Lower leg skin (tissue), 4 donors: ENCODE measurements around the gene KANK4. TPM values are rescaled to one million over a fixed set of nuclear protein-coding genes. Genes with fewer than 3 reads are reported as not detected.

Source experiments
- DNase-seq, 2 donors: peaks; one replicate each; pipeline ENCODE4 v3.0.0-alpha.2; 2019; ENCODE audit warnings: low spot score in 2 of 2
- H3K4me3 ChIP-seq: fragments of 200-600 bp; sonication (generic); 2 replicates; pipeline ENCODE4 v1.5.1; 2017; ENCODE audit warnings: mild to moderate bottlenecking, low read depth; ENCODE audit not compliant: poor library complexity, severe bottlenecking
- POLR2A ChIP-seq, 2 donors: fragments of 450-650 bp; IDR thresholded peaks; one replicate each; pipeline ENCODE4 v1.6.1; 2016 to 2017; ENCODE audit warnings: antibody characterized with exemption in 2 of 2, mild to moderate bottlenecking in 1 of 2, moderate library complexity in 1 of 2
- WGBS, 2 donors: methylation state at CpG; one replicate each; pipeline ENCODE4 v1.1.5; 2018; 5-methylcytosine and 5-hydroxymethylcytosine counted together
- intact Hi-C: fragments of 100-400 bp; cut with DNase I; formaldehyde crosslinking; loops from one replicate; pipeline ENCODE4 v1.15.0; 2023; ENCODE audit warnings: low total_unique reads
- total RNA-seq, 4 donors: library from RNA; depleted of rRNA; stranded (reverse); fragments of >200 nt; gene quantifications; one replicate each; pipeline ENCODE4 v1.1.0, GENCODE V29; 2016
- TF ChIP-seq, protein P1 (sequence below), 3 donors: fragments of 450-650 bp; IDR thresholded peaks; one replicate each; pipeline ENCODE4 v1.5.1; 2016; ENCODE audit warnings: antibody characterized with exemption in 3 of 3, mild to moderate bottlenecking in 3 of 3, moderate library complexity in 2 of 3

Gene KANK4
- total RNA-seq, 4 donors from 2014 or later: 0.21 to 1.5 (median 0.72) TPM

- H3K4me3 ChIP-seq: no peak overlapping the region
- intact Hi-C loops: no loop called here
- 82 to 86% methylated on average over 6 of the region's 6 CpGs for WGBS, 2 donors
- DNase-seq: no peak
- TF ChIP-seq, protein P1, sequence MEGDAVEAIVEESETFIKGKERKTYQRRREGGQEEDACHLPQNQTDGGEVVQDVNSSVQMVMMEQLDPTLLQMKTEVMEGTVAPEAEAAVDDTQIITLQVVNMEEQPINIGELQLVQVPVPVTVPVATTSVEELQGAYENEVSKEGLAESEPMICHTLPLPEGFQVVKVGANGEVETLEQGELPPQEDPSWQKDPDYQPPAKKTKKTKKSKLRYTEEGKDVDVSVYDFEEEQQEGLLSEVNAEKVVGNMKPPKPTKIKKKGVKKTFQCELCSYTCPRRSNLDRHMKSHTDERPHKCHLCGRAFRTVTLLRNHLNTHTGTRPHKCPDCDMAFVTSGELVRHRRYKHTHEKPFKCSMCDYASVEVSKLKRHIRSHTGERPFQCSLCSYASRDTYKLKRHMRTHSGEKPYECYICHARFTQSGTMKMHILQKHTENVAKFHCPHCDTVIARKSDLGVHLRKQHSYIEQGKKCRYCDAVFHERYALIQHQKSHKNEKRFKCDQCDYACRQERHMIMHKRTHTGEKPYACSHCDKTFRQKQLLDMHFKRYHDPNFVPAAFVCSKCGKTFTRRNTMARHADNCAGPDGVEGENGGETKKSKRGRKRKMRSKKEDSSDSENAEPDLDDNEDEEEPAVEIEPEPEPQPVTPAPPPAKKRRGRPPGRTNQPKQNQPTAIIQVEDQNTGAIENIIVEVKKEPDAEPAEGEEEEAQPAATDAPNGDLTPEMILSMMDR (IDR thresholded peaks at IDR 0.05): no peak
- no peak for TF ChIP-seq POLR2A (IDR thresholded peaks at IDR 0.05)
Observed at GRCh38 chr1:62234688-62235087, 84.5 kb downstream of the KANK4 start.

DNA sequence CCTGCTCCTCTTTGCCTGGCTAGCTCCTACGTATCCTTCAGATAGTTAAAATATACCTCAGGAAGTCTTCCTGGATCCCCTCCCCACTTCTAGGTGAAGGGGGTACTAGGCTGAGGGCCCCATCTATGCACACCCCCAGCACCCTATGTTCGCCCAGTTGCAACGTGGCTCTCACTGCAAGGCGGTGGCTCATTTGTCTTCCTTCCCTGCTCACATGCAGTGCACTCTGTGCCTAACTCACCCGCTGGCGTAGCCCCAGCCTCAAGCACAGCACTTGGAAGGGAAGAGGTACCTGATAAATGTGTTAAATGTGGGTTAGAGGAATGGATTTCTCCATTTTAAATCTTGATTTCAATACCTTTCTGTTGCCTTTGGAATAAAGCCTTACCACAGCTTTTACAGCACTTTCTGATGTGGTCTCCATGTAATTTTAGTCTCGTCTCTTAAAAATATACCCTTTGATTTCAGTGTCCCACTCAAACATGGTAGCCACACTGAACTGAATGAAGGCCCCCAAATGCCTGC lies 85.2 kb downstream of the KANK4 start:
- no peak overlapping the region for H3K4me3 ChIP-seq
- TF ChIP-seq POLR2A (IDR thresholded peaks at IDR 0.05): no peak
- TF ChIP-seq, protein P1 (IDR thresholded peaks at IDR 0.05): no peak
- intact Hi-C loops: no loop called here
- WGBS, 2 donors: 87 to 89% methylated on average over 7 of the region's 7 CpGs
- DNase-seq: no peak

DNA sequence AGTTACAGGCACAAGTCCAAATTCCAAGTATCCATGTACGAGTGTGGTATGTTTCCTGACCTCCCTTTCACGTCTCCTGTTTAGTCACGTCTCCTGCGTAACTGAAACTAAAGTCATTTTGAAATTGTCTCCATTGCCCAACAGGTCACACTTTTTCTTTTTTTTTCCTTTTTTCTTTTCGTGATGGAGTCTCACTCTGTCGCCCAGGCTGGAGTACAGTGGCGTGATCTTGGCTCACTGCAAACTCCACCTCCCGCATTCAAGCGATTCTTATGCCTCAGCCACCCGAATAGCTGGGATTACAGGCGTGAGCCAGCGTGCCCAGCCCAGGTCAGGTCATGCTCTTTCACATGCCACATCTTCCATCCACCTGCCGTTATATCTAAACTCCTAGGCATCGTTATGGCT lies 86.4 kb downstream of the KANK4 start:
- TF ChIP-seq, protein P1 (IDR thresholded peaks at IDR 0.05): no peak
- TF ChIP-seq POLR2A (IDR thresholded peaks at IDR 0.05): no peak
- WGBS, 2 donors: 52 to 54% methylated on average over 14 of the region's 14 CpGs
- H3K4me3 ChIP-seq: no peak overlapping the region
- no peak for DNase-seq
- intact Hi-C loops: no loop called here

- intact Hi-C loops: no loop called here
- no peak overlapping the region for H3K4me3 ChIP-seq
- no peak for TF ChIP-seq POLR2A (IDR thresholded peaks at IDR 0.05)
- TF ChIP-seq, protein P1 (IDR thresholded peaks at IDR 0.05): no peak
- 49 to 57% methylated on average over 5 of the region's 5 CpGs for WGBS, 2 donors
- peak in 1 of 2 donors; percentile 17 for DNase-seq
Observed at GRCh38 chr1:62230718-62231117, 88.5 kb downstream of the KANK4 start.

GRCh38 chr1:62229932-62230331 lies 89.3 kb downstream of the KANK4 start:
- TF ChIP-seq POLR2A (IDR thresholded peaks at IDR 0.05): no peak
- TF ChIP-seq, protein P1 (IDR thresholded peaks at IDR 0.05): no peak

GRCh38 chr1:62229468-62229867 lies 89.8 kb downstream of the KANK4 start:
- intact Hi-C loops: no loop called here
- DNase-seq: no peak
- 85 to 90% methylated on average over 3 of the region's 3 CpGs for WGBS, 2 donors
- H3K4me3 ChIP-seq: no peak overlapping the region
- no peak for TF ChIP-seq POLR2A (IDR thresholded peaks at IDR 0.05)
- TF ChIP-seq, protein P1 (IDR thresholded peaks at IDR 0.05): no peak

More at GRCh38 chr1:62229932-62230331, 89.3 kb downstream of the KANK4 start:
- no peak overlapping the region for H3K4me3 ChIP-seq
- WGBS, 2 donors: 47 to 68% methylated on average over 2 of the region's 2 CpGs
- DNase-seq: no peak
- intact Hi-C loops: no loop called here
